ENCODE data around the gene PEPD.

The PEPD gene

GRCh38 chr19:33381101-33381500, 140.5 kb downstream of the PEPD start:
- DNase-seq (ENCODE audit: low read depth), result no peak

GRCh38 chr19:33379151-33379829, 142.3 kb downstream of the PEPD start:
- DNase-seq (ENCODE audit: low read depth), result no peak

- DNase-seq (ENCODE audit: low read depth), result no peak
Measured at GRCh38 chr19:33377586-33378475, 143.8 kb downstream of the PEPD start.

- DNase-seq (ENCODE audit: low read depth), result no peak
Measured at GRCh38 chr19:33376941-33377557, 144.5 kb downstream of the PEPD start.

GRCh38 chr19:33376423-33376822, 145.2 kb downstream of the PEPD start:
- no peak for DNase-seq (ENCODE audit: low read depth)

GRCh38 chr19:33375837-33376159, 145.8 kb downstream of the PEPD start:
- DNase-seq (ENCODE audit: low read depth), result no peak

GRCh38 chr19:33375156-33375836, 146.3 kb downstream of the PEPD start:
- no peak for DNase-seq (ENCODE audit: low read depth)

- no peak for DNase-seq (ENCODE audit: low read depth)
Measured at GRCh38 chr19:33374236-33374714, 147.3 kb downstream of the PEPD start.

- DNase-seq (ENCODE audit: low read depth), result peak; percentile 92
Measured at GRCh38 chr19:33373453-33374235, 147.9 kb downstream of the PEPD start, which contains the start of gene CEBPG. TSS of gene CEBPG (plus strand) at chr19:33373709. CDS start at chr19:33379240, 5,531 bp downstream.

- no peak for DNase-seq (ENCODE audit: low read depth)
Measured at GRCh38 chr19:33370783-33371182, 150.8 kb downstream of the PEPD start.

- no peak for DNase-seq (ENCODE audit: low read depth)
Measured at GRCh38 chr19:33368074-33368864, 153.3 kb downstream of the PEPD start.

GRCh38 chr19:33366897-33367296, 154.7 kb downstream of the PEPD start:
- DNase-seq (ENCODE audit: low read depth), result no peak

GRCh38 chr19:33366127-33366526, 155.5 kb downstream of the PEPD start:
- DNase-seq (ENCODE audit: low read depth), result no peak

GRCh38 chr19:33365691-33366090, 155.9 kb downstream of the PEPD start:
- DNase-seq (ENCODE audit: low read depth), result no peak

GRCh38 chr19:33363476-33363875, 158.1 kb downstream of the PEPD start:
- DNase-seq (ENCODE audit: low read depth), result no peak

GRCh38 chr19:33362508-33363228, 158.9 kb downstream of the PEPD start:
- no peak for DNase-seq (ENCODE audit: low read depth)

GRCh38 chr19:33359581-33359980, 162.0 kb downstream of the PEPD start:
- no peak for DNase-seq (ENCODE audit: low read depth)

GRCh38 chr19:33358408-33358807, 163.2 kb downstream of the PEPD start:
- DNase-seq (ENCODE audit: low read depth), result no peak

- DNase-seq (ENCODE audit: low read depth), result no peak
Measured at GRCh38 chr19:33357556-33357955, 164.0 kb downstream of the PEPD start.

- DNase-seq (ENCODE audit: low read depth), result no peak
Measured at GRCh38 chr19:33355535-33355934, 166.1 kb downstream of the PEPD start.

Data from stimulated activated CD8-positive, alpha-beta memory T cell treated with anti-CD3 and anti-CD28 coated beads, Interleukin-12 subunit alpha, Interleukin-12 subunit beta, amount 100 ng/mL, for 4 hours (primary cell).